Mesodermal cell (in vitro differentiated cells): Measurements from ENCODE around the gene PGC.

ENCODE experiments used
- H3K27ac ChIP-seq: 2 replicates; pipeline ENCODE4 v1.7.0; 2013; ENCODE audit warnings: mild to moderate bottlenecking, low read depth, low read length, moderate library complexity; ENCODE audit not compliant: severe bottlenecking
- H3K36me3 ChIP-seq: 2 replicates; pipeline ENCODE4 v1.7.1; 2013; ENCODE audit warnings: mild to moderate bottlenecking, low read length, moderate library complexity; ENCODE audit not compliant: control insufficient read depth, insufficient read depth
- H3K4me1 ChIP-seq: one replicate; pipeline ENCODE4 v1.7.1; 2013; ENCODE audit warnings: mild to moderate bottlenecking, low read length; ENCODE audit not compliant: insufficient read depth, control insufficient read depth, poor library complexity, severe bottlenecking
- H3K4me3 ChIP-seq: 2 replicates; pipeline ENCODE4 v1.7.0; 2013; ENCODE audit warnings: low read length, control low read depth, mild to moderate bottlenecking; ENCODE audit not compliant: insufficient read depth, poor library complexity, severe bottlenecking; ENCODE audit errors: extremely low read depth
- H3K9me3 ChIP-seq: 2 replicates; pipeline ENCODE4 v1.7.1; 2013; ENCODE audit warnings: mild to moderate bottlenecking, low read length, moderate library complexity; ENCODE audit not compliant: control insufficient read depth
- WGBS, 2 experiments: methylation state at CpG; one replicate each; pipeline ENCODE4 v1.1.5; 2013; ENCODE audit warnings: missing lambda C conversion rate in 2 of 2; ENCODE audit not compliant: insufficient coverage in 2 of 2; 5-methylcytosine and 5-hydroxymethylcytosine counted together

The PGC gene

GRCh38 chr6:41759106-41759904, 12.1 kb upstream of the PGC start:
- no peak overlapping the region for H3K27ac ChIP-seq
- 91 to 92% methylated on average over 11 of the region's 13 CpGs for WGBS, 2 experiments
- no peaks in the 10 kb centered on the region for H3K9me3 ChIP-seq
- no peaks in the 10 kb centered on the region for H3K36me3 ChIP-seq
- peaks cover 20% of the 10 kb centered on the region for H3K4me1 ChIP-seq
- H3K4me3 ChIP-seq = no peak overlapping the region

GRCh38 chr6:41758641-41759035, 11.4 kb upstream of the PGC start:
- Histone ChIP-seq H3K36me3 (no peaks in the 10 kb centered on the region), H3K4me3 (no peak overlapping the region), H3K9me3 (no peaks in the 10 kb centered on the region), H3K4me1 (peaks cover 20% of the 10 kb centered on the region), H3K27ac (no peak overlapping the region)
- 85 to 92% methylated on average over 6 of the region's 6 CpGs for WGBS, 2 experiments

- no peak overlapping the region for H3K4me3 ChIP-seq
- no peak overlapping the region for H3K27ac ChIP-seq
- WGBS, 2 experiments = 81 to 83% methylated on average over 3 to 4 of the region's 8 CpGs
- no peaks in the 10 kb centered on the region for H3K36me3 ChIP-seq
- peaks cover 20% of the 10 kb centered on the region for H3K4me1 ChIP-seq
- no peaks in the 10 kb centered on the region for H3K9me3 ChIP-seq
Observed at GRCh38 chr6:41757931-41758640, 10.9 kb upstream of the PGC start.

- 96% methylated on average over 4 to 6 of the region's 6 CpGs for WGBS, 2 experiments
- H3K27ac ChIP-seq = no peak overlapping the region
Observed at GRCh38 chr6:41757271-41757670, 10.1 kb upstream of the PGC start.

GRCh38 chr6:41756354-41756753, 9.2 kb upstream of the PGC start:
- Histone ChIP-seq H3K27ac (no peak overlapping the region), H3K4me1 (peaks cover 20% of the 10 kb centered on the region), H3K9me3 (no peaks in the 10 kb centered on the region), H3K4me3 (no peak overlapping the region), H3K36me3 (no peaks in the 10 kb centered on the region)
- 73 to 81% methylated on average over 10 to 11 of the region's 13 CpGs for WGBS, 2 experiments

More at GRCh38 chr6:41757271-41757670, 10.1 kb upstream of the PGC start:
- no peaks in the 10 kb centered on the region for H3K36me3 ChIP-seq
- H3K4me3 ChIP-seq = no peak overlapping the region
- no peaks in the 10 kb centered on the region for H3K9me3 ChIP-seq
- H3K4me1 ChIP-seq = peaks cover 20% of the 10 kb centered on the region

GRCh38 chr6:41755895-41756294, 8.7 kb upstream of the PGC start:
- 79 to 90% methylated on average over 3 to 4 of the region's 4 CpGs for WGBS, 2 experiments
- Histone ChIP-seq H3K9me3 (no peaks in the 10 kb centered on the region), H3K4me1 (peaks cover 20% of the 10 kb centered on the region), H3K36me3 (no peaks in the 10 kb centered on the region), H3K4me3 (no peak overlapping the region), H3K27ac (no peak overlapping the region)

- Histone ChIP-seq H3K4me1 (peaks cover 9% of the 10 kb centered on the region), H3K9me3 (no peaks in the 10 kb centered on the region), H3K36me3 (no peaks in the 10 kb centered on the region), H3K27ac (no peak overlapping the region), H3K4me3 (no peak overlapping the region)
- WGBS, 2 experiments = 89% methylated on average over 2 of the region's 3 CpGs; no CpG with 5 or more reads in 1 of the 2 experiments
Observed at GRCh38 chr6:41750374-41750773, 3.2 kb upstream of the PGC start.

- Histone ChIP-seq H3K9me3 (no peaks in the 10 kb centered on the region), H3K4me3 (no peak overlapping the region), H3K4me1 (peaks cover 9% of the 10 kb centered on the region), H3K36me3 (no peaks in the 10 kb centered on the region), H3K27ac (no peak overlapping the region)
- 87 to 100% methylated on average over 3 of the region's 3 CpGs for WGBS, 2 experiments
Observed at GRCh38 chr6:41748542-41748941, 1.3 kb upstream of the PGC start.

GRCh38 chr6:41748102-41748477, 893 bp upstream of the PGC start:
- 89 to 94% methylated on average over 5 to 6 of the region's 6 CpGs for WGBS, 2 experiments
- peaks cover 9% of the 10 kb centered on the region for H3K4me1 ChIP-seq
- no peak overlapping the region for H3K4me3 ChIP-seq
- H3K9me3 ChIP-seq = no peaks in the 10 kb centered on the region
- no peak overlapping the region for H3K27ac ChIP-seq
- no peaks in the 10 kb centered on the region for H3K36me3 ChIP-seq

GRCh38 chr6:41746107-41746506, 1.1 kb downstream of the PGC start:
- no peak overlapping the region for H3K27ac ChIP-seq
- WGBS, 2 experiments = 96% methylated on average over 9 to 10 of the region's 10 CpGs
- H3K9me3 ChIP-seq = no peaks in the 10 kb centered on the region
- peaks cover 20% of the 10 kb centered on the region for H3K4me1 ChIP-seq
- no peak overlapping the region for H3K4me3 ChIP-seq
- no peaks in the 10 kb centered on the region for H3K36me3 ChIP-seq
